Loucy (cell line): ENCODE data around the gene TADA3.

ENCODE experiments used
- H2AFZ ChIP-seq: fragments of 200-600 bp; sonication (generic); 2 replicates; pipeline ENCODE4 v1.6.0; 2016; ENCODE audit warnings: antibody characterized with exemption, mild to moderate bottlenecking, low read length, moderate library complexity
- H3F3A ChIP-seq: fragments of 200-600 bp; 2 replicates; pipeline ENCODE4 v1.6.0; 2016; ENCODE audit warnings: antibody characterized with exemption, low read depth, mild to moderate bottlenecking
- H3K27me3 ChIP-seq: fragments of 200-600 bp; sonication (generic); 2 replicates; pipeline ENCODE4 v1.6.1; 2014; ENCODE audit warnings: low read length, mild to moderate bottlenecking; ENCODE audit not compliant: insufficient read depth, poor library complexity, severe bottlenecking
- H3K36me3 ChIP-seq: fragments of 200-600 bp; sonication (generic); 2 replicates; pipeline ENCODE4 v1.6.1; 2016; ENCODE audit warnings: low read length; ENCODE audit not compliant: insufficient read depth
- H3K4me1 ChIP-seq: fragments of 200-600 bp; sonication (generic); 2 replicates; pipeline ENCODE4 v1.5.1; 2014; ENCODE audit warnings: low read length, mild to moderate bottlenecking; ENCODE audit not compliant: insufficient read depth, poor library complexity, severe bottlenecking
- H3K4me2 ChIP-seq: fragments of 200-600 bp; sonication (generic); 2 replicates; pipeline ENCODE4 v1.6.0; 2014; ENCODE audit warnings: antibody characterized with exemption, low read length, low read depth, mild to moderate bottlenecking; ENCODE audit not compliant: poor library complexity, severe bottlenecking
- H3K4me3 ChIP-seq: fragments of 200-600 bp; sonication (generic); 2 replicates; pipeline ENCODE4 v1.5.1; 2014; ENCODE audit warnings: low read length, mild to moderate bottlenecking, mixed read lengths; ENCODE audit not compliant: poor library complexity, severe bottlenecking
- H3K79me2 ChIP-seq: fragments of 200-600 bp; sonication (generic); 2 replicates; pipeline ENCODE4 v1.6.1; 2014; ENCODE audit warnings: low read length; ENCODE audit not compliant: insufficient read depth
- H3K9ac ChIP-seq: fragments of 200-600 bp; sonication (generic); 2 replicates; pipeline ENCODE4 v1.6.0; 2014; ENCODE audit warnings: mild to moderate bottlenecking, low read depth, low read length, moderate library complexity; ENCODE audit not compliant: poor library complexity, severe bottlenecking
- H3K9me2 ChIP-seq: fragments of 200-600 bp; sonication (generic); replicated peaks from 2 replicates; pipeline ENCODE4 v1.6.1; 2016; ENCODE audit warnings: low read depth, low read length, mixed read lengths
- H3K9me3 ChIP-seq: fragments of 200-600 bp; sonication (generic); 2 replicates; pipeline ENCODE4 v1.6.1; 2014; ENCODE audit warnings: mild to moderate bottlenecking, antibody characterized with exemption, low read length, low read depth; ENCODE audit not compliant: insufficient read depth
- H4K20me1 ChIP-seq: fragments of 200-600 bp; sonication (generic); 2 replicates; pipeline ENCODE4 v1.6.0; 2014; ENCODE audit warnings: antibody characterized with exemption, low read length, mild to moderate bottlenecking; ENCODE audit not compliant: insufficient read depth, poor library complexity, severe bottlenecking
- EZH2phosphoT487 ChIP-seq: fragments of 200-600 bp; IDR thresholded peaks from 2 replicates; pipeline ENCODE4 v1.6.1; 2018; ENCODE audit warnings: antibody characterized with exemption, mild to moderate bottlenecking, moderate library complexity, borderline replicate concordance
- TF ChIP-seq, protein P1 (sequence below): fragments of 200-600 bp; sonication (generic); conservative IDR thresholded peaks from 2 replicates; pipeline ENCODE4 v1.5.1; 2014; ENCODE audit warnings: mild to moderate bottlenecking, antibody characterized with exemption, low read length

TADA3 gene

DNA sequence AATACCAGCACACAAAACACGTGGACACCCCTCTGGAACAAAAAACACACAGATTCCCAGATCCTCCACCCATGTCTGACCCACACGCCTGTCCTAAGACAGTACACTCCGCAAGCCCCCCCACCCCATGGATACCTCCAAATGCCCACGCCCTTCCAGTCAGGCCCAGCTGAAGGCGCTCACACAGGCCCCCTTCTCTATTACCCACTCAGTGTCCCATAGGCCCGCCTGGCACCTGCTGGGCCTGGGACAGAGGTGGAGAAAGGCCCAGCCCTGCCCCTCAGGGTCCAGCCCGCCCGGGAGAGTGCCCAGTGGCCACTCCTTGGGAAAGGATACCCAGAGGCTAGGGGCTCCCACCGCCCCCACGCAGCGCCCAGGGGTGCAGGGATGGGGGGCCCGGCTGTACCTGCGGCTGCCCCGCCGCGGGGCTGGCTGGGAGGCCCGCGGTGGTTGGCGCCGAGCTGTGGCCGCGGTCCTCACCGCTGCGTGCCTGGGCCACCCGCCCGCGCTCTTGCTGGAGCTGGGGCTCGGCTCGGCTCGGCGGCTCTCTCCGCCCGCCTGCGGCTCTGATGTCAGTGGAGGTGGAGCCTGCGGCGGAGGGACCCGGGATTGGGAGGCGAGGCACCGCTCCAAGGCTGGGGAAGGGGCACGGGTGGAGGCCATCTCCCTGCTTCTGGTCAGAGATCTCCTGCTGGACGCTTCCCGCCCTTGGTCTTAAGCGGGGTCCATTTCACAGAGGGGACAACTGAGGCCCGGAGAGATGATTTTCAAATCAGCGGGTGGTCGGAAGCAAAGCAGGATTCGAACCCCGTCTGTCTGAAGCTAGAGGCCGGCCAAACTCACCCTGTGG lies 22.6 kb downstream of the TADA3 start, which contains the start of gene CAMK1:
TSS of gene CAMK1 (minus strand) at position 522 of the 850 bp plus-strand sequence. CDS start 2,198 bp downstream, outside the sequence.
- Histone ChIP-seq H3K27me3 (no peaks in the 10 kb centered on the region), H3K9me3 (no peaks in the 10 kb centered on the region), H3K4me1 (peaks cover 10% of the 10 kb centered on the region), H3K9me2 (no peaks in the 10 kb centered on the region), H3K36me3 (no peaks in the 10 kb centered on the region), H2AFZ (no peak within 1 kb of the TSS), H3F3A (no peaks in the 10 kb centered on the region), H3K79me2 (no peaks in the 10 kb centered on the region), H3K4me3 (no peak within 1 kb of the TSS), H3K4me2 (no peak within 1 kb of the TSS), H3K9ac (no peak within 1 kb of the TSS), H4K20me1 (no peaks in the 10 kb centered on the region)
- TF ChIP-seq, protein P1, sequence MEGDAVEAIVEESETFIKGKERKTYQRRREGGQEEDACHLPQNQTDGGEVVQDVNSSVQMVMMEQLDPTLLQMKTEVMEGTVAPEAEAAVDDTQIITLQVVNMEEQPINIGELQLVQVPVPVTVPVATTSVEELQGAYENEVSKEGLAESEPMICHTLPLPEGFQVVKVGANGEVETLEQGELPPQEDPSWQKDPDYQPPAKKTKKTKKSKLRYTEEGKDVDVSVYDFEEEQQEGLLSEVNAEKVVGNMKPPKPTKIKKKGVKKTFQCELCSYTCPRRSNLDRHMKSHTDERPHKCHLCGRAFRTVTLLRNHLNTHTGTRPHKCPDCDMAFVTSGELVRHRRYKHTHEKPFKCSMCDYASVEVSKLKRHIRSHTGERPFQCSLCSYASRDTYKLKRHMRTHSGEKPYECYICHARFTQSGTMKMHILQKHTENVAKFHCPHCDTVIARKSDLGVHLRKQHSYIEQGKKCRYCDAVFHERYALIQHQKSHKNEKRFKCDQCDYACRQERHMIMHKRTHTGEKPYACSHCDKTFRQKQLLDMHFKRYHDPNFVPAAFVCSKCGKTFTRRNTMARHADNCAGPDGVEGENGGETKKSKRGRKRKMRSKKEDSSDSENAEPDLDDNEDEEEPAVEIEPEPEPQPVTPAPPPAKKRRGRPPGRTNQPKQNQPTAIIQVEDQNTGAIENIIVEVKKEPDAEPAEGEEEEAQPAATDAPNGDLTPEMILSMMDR, result no peak
- no peak for TF ChIP-seq EZH2phosphoT487

DNA sequence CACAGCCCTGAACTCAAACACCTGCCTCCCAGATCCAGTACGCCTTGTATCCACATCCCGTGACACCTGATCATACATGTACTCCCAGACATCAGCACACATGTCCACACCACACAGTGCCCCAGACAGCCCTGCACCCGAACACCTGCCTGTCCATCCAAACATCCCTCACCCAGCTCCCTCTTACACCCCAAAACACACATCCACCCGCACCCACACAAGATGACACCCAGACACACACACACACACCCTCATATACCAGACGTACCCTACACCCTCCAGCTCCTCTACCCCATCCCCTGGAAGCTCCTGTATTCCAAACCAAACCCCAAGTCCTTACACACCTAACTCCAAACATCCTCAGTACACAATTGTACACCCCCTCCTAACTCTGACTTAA lies 23.3 kb downstream of the TADA3 start:
- Histone ChIP-seq H3K4me3 (no peak overlapping the region), H3K9me2 (no peaks in the 10 kb centered on the region), H3K9ac (no peak overlapping the region), H3F3A (no peaks in the 10 kb centered on the region), H3K36me3 (no peaks in the 10 kb centered on the region), H3K27me3 (no peaks in the 10 kb centered on the region), H3K79me2 (no peaks in the 10 kb centered on the region), H3K4me2 (no peak overlapping the region), H3K9me3 (no peaks in the 10 kb centered on the region), H2AFZ (no peak overlapping the region), H3K4me1 (peaks cover 10% of the 10 kb centered on the region), H4K20me1 (no peaks in the 10 kb centered on the region)
- TF ChIP-seq EZH2phosphoT487, result no peak
- TF ChIP-seq, protein P1, result no peak

DNA sequence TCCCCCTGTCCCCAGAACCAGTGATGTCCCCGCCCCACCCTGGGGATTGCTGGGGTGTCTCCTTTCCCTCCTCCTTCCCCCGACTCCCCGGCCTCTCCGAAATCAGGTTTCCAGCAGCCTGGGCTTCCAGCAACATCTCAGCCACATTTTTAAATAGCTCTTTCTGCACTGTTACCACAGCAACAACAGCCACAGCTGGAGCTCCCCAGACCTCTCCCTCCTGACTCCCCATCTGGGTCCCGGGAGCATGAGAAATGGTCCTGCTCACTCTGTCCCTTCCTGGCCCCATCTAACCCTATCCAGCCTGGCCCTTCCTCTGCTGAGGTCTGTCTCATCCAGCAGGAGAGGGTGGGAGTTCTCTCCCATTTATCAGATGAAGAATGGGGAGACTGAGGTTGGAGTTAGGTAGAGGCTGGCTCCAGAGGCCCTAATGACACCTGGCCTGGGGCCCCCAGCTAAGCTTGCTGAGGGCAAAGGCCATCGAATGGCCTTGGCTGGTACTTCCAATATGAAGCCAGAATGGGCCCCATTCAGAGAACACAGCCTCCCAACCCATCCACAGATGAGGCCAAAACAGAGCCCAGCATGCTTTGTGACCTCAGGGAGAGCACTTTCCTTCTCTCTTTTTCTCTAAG lies 24.0 kb downstream of the TADA3 start:
- Histone ChIP-seq H3K79me2 (no peaks in the 10 kb centered on the region), H3K4me1 (peaks cover 10% of the 10 kb centered on the region), H3K36me3 (no peaks in the 10 kb centered on the region), H2AFZ (no peak overlapping the region), H4K20me1 (no peaks in the 10 kb centered on the region), H3K27me3 (no peaks in the 10 kb centered on the region), H3F3A (no peaks in the 10 kb centered on the region), H3K9me3 (no peaks in the 10 kb centered on the region), H3K4me3 (no peak overlapping the region), H3K9me2 (no peaks in the 10 kb centered on the region), H3K9ac (no peak overlapping the region), H3K4me2 (no peak overlapping the region)
- no peak for TF ChIP-seq EZH2phosphoT487
- TF ChIP-seq, protein P1, result no peak
